ENCODE data around the gene CD200R1. TPM values are rescaled to one million over a fixed set of nuclear protein-coding genes. Genes with fewer than 3 reads are reported as not detected.

Gene CD200R1
- total and polyA plus RNA-seq, 9 of the 15 experiments (the other 6 are each of a cell fraction or from before 2014, with no cell fraction given), result 0.04 to 0.23 (median 0.09) TPM; not detected in 5

DNA sequence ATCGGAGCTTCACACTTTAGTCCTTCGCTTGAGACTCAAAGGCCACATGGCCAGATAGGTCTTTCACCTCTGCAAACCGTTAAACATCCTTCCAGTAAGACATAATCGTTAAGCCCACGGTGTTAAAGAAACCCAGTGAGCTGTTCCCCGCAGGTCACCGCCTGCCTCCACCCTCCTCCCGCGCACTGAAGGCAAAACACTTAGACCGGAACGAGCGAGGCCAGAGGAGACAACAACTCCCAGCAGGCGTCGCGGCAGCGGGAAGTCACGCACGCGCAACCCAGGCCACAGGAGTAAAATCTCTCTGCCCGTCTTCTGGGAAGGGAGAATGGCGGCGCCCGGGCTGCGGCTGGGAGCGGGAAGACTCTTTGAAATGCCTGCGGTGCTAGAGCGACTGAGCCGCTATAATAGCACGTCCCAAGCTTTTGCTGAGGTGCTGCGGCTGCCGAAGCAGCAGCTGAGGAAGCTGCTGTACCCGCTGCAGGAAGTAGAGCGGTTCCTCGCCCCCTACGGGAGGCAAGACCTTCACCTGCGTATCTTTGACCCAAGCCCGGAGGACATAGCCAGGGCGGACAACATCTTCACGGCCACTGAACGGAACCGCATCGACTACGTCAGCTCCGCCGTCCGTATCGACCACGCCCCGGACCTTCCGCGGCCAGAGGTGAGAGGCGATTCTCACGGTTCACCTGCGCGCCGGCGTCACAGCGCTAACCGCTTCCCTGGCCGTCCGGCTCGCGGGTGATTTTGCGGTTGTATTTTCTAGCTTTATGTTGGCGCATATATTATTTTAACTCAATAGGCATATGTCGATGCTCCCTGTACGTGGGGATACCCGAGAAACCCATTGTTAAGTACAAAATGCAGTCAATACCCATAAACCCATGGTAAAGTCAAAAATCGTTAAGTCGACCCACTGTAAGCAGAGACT is 16.0 kb upstream of the CD200R1 start, which contains the start of gene GTPBP8 (continued):
- TF ChIP-seq, protein P1, sequence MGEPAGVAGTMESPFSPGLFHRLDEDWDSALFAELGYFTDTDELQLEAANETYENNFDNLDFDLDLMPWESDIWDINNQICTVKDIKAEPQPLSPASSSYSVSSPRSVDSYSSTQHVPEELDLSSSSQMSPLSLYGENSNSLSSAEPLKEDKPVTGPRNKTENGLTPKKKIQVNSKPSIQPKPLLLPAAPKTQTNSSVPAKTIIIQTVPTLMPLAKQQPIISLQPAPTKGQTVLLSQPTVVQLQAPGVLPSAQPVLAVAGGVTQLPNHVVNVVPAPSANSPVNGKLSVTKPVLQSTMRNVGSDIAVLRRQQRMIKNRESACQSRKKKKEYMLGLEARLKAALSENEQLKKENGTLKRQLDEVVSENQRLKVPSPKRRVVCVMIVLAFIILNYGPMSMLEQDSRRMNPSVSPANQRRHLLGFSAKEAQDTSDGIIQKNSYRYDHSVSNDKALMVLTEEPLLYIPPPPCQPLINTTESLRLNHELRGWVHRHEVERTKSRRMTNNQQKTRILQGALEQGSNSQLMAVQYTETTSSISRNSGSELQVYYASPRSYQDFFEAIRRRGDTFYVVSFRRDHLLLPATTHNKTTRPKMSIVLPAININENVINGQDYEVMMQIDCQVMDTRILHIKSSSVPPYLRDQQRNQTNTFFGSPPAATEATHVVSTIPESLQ (CRISPR knock-in tag; IDR thresholded peaks at IDR 0.05), result peak; percentile 90; the same call in 1 of the 2 replicates
- TF ChIP-seq ZBTB8A (IDR thresholded peaks at IDR 0.05; ENCODE audit: partially characterized antibody), result no peak
- peak; percentile 50; the same call in 1 of the 2 replicates for TF ChIP-seq LCOR (CRISPR knock-in tag; IDR thresholded peaks at IDR 0.05)
- TF ChIP-seq EGR1 (conservative IDR thresholded peaks at IDR 0.05), result peak; percentile 40; the same call in 1 of the 2 replicates
- TF ChIP-seq ZNF766 (CRISPR knock-in tag; conservative IDR thresholded peaks at IDR 0.05), result peak; percentile 82; the same call in 1 of the 2 replicates
- no peak for TF ChIP-seq POU5F1 (IDR thresholded peaks at IDR 0.05; ENCODE audit: borderline replicate concordance, low read depth, low read length, partially characterized antibody)
- peak; percentile 93 for TF ChIP-seq ZEB2 (IDR thresholded peaks at IDR 0.05)
- TF ChIP-seq, protein P2, sequence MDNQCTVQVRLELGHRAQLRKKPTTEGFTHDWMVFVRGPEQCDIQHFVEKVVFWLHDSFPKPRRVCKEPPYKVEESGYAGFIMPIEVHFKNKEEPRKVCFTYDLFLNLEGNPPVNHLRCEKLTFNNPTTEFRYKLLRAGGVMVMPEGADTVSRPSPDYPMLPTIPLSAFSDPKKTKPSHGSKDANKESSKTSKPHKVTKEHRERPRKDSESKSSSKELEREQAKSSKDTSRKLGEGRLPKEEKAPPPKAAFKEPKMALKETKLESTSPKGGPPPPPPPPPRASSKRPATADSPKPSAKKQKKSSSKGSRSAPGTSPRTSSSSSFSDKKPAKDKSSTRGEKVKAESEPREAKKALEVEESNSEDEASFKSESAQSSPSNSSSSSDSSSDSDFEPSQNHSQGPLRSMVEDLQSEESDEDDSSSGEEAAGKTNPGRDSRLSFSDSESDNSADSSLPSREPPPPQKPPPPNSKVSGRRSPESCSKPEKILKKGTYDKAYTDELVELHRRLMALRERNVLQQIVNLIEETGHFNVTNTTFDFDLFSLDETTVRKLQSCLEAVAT (IDR thresholded peaks at IDR 0.05), result 0 out of 4 replicates have a peak, but pooled peaks of 1 of the 2 experiments have one; percentile 21
- TF ChIP-seq, protein P3, sequence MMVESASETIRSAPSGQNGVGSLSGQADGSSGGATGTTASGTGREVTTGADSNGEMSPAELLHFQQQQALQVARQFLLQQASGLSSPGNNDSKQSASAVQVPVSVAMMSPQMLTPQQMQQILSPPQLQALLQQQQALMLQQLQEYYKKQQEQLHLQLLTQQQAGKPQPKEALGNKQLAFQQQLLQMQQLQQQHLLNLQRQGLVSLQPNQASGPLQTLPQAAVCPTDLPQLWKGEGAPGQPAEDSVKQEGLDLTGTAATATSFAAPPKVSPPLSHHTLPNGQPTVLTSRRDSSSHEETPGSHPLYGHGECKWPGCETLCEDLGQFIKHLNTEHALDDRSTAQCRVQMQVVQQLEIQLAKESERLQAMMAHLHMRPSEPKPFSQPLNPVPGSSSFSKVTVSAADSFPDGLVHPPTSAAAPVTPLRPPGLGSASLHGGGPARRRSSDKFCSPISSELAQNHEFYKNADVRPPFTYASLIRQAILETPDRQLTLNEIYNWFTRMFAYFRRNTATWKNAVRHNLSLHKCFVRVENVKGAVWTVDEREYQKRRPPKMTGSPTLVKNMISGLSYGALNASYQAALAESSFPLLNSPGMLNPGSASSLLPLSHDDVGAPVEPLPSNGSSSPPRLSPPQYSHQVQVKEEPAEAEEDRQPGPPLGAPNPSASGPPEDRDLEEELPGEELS (CRISPR knock-in tag; IDR thresholded peaks at IDR 0.05; ENCODE audit: borderline replicate concordance), result peak; percentile 73; the same call in 1 of the 2 replicates
- TF ChIP-seq, protein P4, sequence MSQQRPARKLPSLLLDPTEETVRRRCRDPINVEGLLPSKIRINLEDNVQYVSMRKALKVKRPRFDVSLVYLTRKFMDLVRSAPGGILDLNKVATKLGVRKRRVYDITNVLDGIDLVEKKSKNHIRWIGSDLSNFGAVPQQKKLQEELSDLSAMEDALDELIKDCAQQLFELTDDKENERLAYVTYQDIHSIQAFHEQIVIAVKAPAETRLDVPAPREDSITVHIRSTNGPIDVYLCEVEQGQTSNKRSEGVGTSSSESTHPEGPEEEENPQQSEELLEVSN (IDR thresholded peaks at IDR 0.05; ENCODE audit: borderline replicate concordance in 1 of 2, extremely low read depth in 1 of 2, insufficient read depth in 1 of 2, insufficient read length in 1 of 2, low read depth in 1 of 2, low read length in 1 of 2, poor library complexity in 1 of 2, severe bottlenecking in 1 of 2), result peak; percentile 74 to 95
- TF ChIP-seq, protein P5, sequence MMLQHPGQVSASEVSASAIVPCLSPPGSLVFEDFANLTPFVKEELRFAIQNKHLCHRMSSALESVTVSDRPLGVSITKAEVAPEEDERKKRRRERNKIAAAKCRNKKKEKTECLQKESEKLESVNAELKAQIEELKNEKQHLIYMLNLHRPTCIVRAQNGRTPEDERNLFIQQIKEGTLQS (IDR thresholded peaks at IDR 0.05), result peak; percentile 16; the same call in 1 of the 2 replicates
- TF ChIP-seq, protein P5 (CRISPR knock-in tag; conservative IDR thresholded peaks at IDR 0.05), result no peak

All from K562 (cell line).